HEK293T (cell line): ENCODE data around the gene KCTD20.

ENCODE experiments used
- BHLHE40 ChIP-seq: fragments of 450-650 bp; IDR thresholded peaks from 2 replicates; pipeline ENCODE4 v1.6.1; 2016; ENCODE audit warnings: mild to moderate bottlenecking, moderate library complexity, borderline replicate concordance
- FOXM1 ChIP-seq: fragments of 450-650 bp; IDR thresholded peaks from 2 replicates; pipeline ENCODE4 v1.6.1; 2017; ENCODE audit warnings: mild to moderate bottlenecking, borderline replicate concordance
- NFRKB ChIP-seq: fragments of 450-650 bp; IDR thresholded peaks from 2 replicates; pipeline ENCODE4 v1.6.1; 2016; ENCODE audit warnings: mild to moderate bottlenecking, moderate library complexity
- TARDBP ChIP-seq: fragments of 450-650 bp; IDR thresholded peaks from 2 replicates; pipeline ENCODE4 v1.6.1; 2016

DNA sequence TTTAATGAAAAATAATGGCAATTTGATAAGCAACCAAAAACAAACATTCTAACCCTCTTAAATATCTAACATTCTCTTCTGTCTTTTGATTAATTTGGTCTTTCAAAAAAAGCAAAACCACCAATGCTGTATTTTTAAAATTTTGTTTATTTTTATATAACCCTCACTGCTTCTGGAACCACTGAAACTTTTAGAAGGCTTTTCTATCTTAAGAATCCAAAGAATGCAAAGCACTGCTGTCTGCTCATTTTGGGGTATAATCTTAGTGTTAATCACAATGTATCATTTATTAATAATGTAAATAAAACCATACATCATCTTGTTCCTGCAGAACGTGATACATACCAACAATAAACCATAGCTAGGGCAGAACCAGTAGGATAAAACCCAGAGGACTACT lies 90.5 kb downstream of the KCTD20 start:
- TF ChIP-seq FOXM1, result no peak
- TF ChIP-seq BHLHE40, result no peak
- TF ChIP-seq TARDBP, result no peak
- no peak for TF ChIP-seq NFRKB
